GM21526 (cell line): ENCODE data around the gene CELA2A.
"Not testable (repeated sequence)": the region's sequence is repeated elsewhere in the genome, so short reads cannot be mapped to it uniquely, and the experiment has no call there.

Experiments
- ATAC-seq: cut with Tn5 transposase; IDR thresholded peaks from one replicate; pipeline ENCODE4 v1.9.1; 2021; ENCODE audit warnings: moderate library complexity; ENCODE audit not compliant: unreplicated experiment, low FRiP score

Gene CELA2A

GRCh38 chr1:15424146-15424667 is 32.3 kb upstream of the CELA2A start:
- no peak for ATAC-seq

- ATAC-seq, result no peak
Observed at GRCh38 chr1:15424981-15425380, 31.6 kb upstream of the CELA2A start.

- ATAC-seq, result no peak
Observed at GRCh38 chr1:15425521-15425920, 31.0 kb upstream of the CELA2A start.

GRCh38 chr1:15425958-15426357 is 30.6 kb upstream of the CELA2A start:
- no peak for ATAC-seq

GRCh38 chr1:15426492-15427279 is 29.8 kb upstream of the CELA2A start:
- no peak for ATAC-seq

- no peak for ATAC-seq
Observed at GRCh38 chr1:15427280-15427666, 29.3 kb upstream of the CELA2A start.

- ATAC-seq, result not testable (repeated sequence)
Observed at GRCh38 chr1:15428252-15428651, 28.3 kb upstream of the CELA2A start.

GRCh38 chr1:15428815-15429435 is 27.6 kb upstream of the CELA2A start:
- ATAC-seq, result no peak

- ATAC-seq, result no peak
Observed at GRCh38 chr1:15429701-15430149, 26.8 kb upstream of the CELA2A start.

- ATAC-seq, result no peak
Observed at GRCh38 chr1:15430787-15431570, 25.6 kb upstream of the CELA2A start.

- no peak for ATAC-seq
Observed at GRCh38 chr1:15431571-15431948, 25.0 kb upstream of the CELA2A start.

GRCh38 chr1:15432324-15432723 is 24.2 kb upstream of the CELA2A start:
- no peak for ATAC-seq

- no peak for ATAC-seq
Observed at GRCh38 chr1:15433471-15433870, 23.1 kb upstream of the CELA2A start.

GRCh38 chr1:15434739-15435138 is 21.8 kb upstream of the CELA2A start:
- ATAC-seq, result not testable (repeated sequence)

GRCh38 chr1:15435239-15436077 is 21.1 kb upstream of the CELA2A start:
- no peak for ATAC-seq

- ATAC-seq, result no peak
Observed at GRCh38 chr1:15436881-15437442, 19.6 kb upstream of the CELA2A start.

GRCh38 chr1:15439325-15439724 is 17.2 kb upstream of the CELA2A start:
- no peak for ATAC-seq

- ATAC-seq, result no peak
Observed at GRCh38 chr1:15440357-15440756, 16.2 kb upstream of the CELA2A start.

- no peak for ATAC-seq
Observed at GRCh38 chr1:15441247-15441646, 15.3 kb upstream of the CELA2A start.

GRCh38 chr1:15442119-15442518 is 14.4 kb upstream of the CELA2A start:
- ATAC-seq, result no peak
